Mononuclear cell (primary cell): ENCODE data around the gene LTC4S. TPM values are rescaled to one million over a fixed set of nuclear protein-coding genes. Genes with fewer than 3 reads are reported as not detected.
A peak's percentile ranks its signal among the peaks of the same experiment; 100 is the strongest.
"Not testable (repeated sequence)": the region's sequence is repeated elsewhere in the genome, so short reads cannot be mapped to it uniquely, and the experiment has no call there.

Experiments used
- H3K27me3 ChIP-seq: 2 replicates; pipeline ENCODE4 v1.6.0; 2011; ENCODE audit warnings: low read length, control low read depth; ENCODE audit not compliant: insufficient read depth
- H3K4me1 ChIP-seq: 2 replicates; pipeline ENCODE4 v1.5.1; 2011; ENCODE audit warnings: mild to moderate bottlenecking, low read length, control low read depth; ENCODE audit not compliant: insufficient read depth
- H3K4me3 ChIP-seq: 2 replicates; pipeline ENCODE4 v1.5.1; 2011; ENCODE audit warnings: mild to moderate bottlenecking, low read length, moderate library complexity
- H3K9me3 ChIP-seq: 2 replicates; pipeline ENCODE4 v1.5.1; 2011; ENCODE audit warnings: low read depth, mild to moderate bottlenecking, control low read depth, low read length
- total RNA-seq: library from RNA; depleted of rRNA; stranded (reverse); fragments of >200 nt; gene quantifications from one replicate; pipeline ENCODE4 v1.2.3, GENCODE V29; 2012

Gene LTC4S
- total RNA-seq, 1 donor: 2.5 TPM

DNA sequence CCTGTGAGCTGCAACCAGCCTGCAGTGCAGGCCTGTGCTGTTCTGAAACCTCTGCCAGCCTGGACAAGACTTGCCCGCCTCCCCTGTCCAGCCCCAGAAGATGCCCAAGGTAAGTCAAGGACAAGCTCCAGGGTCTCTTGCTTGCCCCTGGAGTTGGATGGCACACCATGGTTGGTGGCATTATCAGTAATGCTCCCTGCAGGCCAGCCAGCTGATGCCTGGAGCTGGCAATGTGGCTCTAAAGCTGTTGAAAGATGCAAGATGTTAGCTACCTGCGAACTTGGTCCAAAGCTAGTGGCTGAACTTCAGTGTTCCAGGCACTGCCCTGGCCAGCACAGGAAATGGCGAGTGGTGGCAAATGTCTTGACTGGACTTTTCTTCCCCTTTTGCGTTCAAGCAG lies 14.0 kb upstream of the LTC4S start:
- H3K4me3 ChIP-seq: no peak overlapping the region
- H3K27me3 ChIP-seq: no peaks in the 10 kb centered on the region
- peaks cover 58% of the 10 kb centered on the region for H3K4me1 ChIP-seq
- H3K9me3 ChIP-seq: no peaks in the 10 kb centered on the region

DNA sequence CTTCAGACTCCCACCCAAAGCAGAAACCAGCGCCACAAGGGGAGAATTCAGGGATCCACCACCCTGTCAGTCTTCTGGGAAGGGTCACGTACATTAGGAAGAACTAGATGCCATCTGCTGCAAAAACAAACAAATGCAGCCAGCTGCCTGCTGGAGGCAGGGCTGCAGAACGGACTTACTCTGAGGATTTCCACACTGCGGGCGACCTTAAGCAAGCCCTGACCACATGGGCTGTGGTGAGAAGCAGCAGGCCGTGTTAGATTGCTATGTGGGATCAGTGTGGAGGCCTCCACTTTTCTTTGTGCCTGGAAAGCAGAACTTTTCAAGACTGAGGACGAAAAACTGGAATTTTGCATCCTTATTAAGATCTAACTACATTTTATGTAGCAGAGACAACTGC lies 13.4 kb upstream of the LTC4S start:
- H3K4me1 ChIP-seq: peaks cover 56% of the 10 kb centered on the region
- no peaks in the 10 kb centered on the region for H3K9me3 ChIP-seq
- no peaks in the 10 kb centered on the region for H3K27me3 ChIP-seq
- H3K4me3 ChIP-seq: no peak overlapping the region

DNA sequence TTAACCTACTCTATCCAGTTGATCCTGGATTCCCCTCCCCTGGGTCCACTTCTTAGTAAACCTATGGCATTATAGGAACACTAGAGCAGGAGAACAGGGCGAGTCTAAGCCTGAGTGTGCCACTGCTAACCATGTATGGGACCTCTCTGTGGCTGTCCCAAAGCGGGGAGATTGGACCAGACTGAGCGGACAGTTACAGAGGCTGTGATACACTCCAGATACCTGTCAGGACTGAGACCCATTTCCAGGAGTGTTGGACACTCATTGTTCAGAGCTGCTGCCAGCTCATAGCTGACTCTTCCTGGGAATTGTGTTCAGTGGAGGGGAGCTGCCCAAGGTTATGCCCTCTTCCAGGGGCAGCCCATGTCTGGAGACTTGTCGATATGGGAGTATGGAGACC lies 11.9 kb upstream of the LTC4S start:
- Histone ChIP-seq H3K9me3 (no peaks in the 10 kb centered on the region), H3K4me3 (no peak overlapping the region), H3K4me1 (peaks cover 44% of the 10 kb centered on the region), H3K27me3 (no peaks in the 10 kb centered on the region)

DNA sequence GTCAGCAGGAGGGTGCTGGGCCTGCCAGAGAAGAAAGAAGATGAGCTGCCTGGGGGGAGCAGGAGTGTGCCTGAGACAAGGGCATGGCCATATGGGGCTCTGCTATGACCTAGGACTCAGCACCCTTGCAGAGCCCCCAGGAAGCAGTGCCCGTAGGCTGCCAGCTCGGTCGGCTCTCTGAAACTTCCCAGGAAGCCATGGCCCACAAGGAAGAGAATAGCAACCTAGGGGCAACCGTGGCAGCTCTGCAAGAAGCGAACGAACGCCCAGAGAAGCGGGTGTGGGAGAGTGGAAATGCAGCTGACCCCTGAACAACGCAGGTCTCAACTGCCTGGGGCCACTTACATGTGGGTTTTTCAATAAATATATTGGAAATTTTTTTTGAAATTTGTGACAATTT lies 10.7 kb upstream of the LTC4S start:
- Histone ChIP-seq H3K4me1 (peaks cover 34% of the 10 kb centered on the region), H3K4me3 (no peak overlapping the region), H3K9me3 (no peaks in the 10 kb centered on the region), H3K27me3 (no peaks in the 10 kb centered on the region)

DNA sequence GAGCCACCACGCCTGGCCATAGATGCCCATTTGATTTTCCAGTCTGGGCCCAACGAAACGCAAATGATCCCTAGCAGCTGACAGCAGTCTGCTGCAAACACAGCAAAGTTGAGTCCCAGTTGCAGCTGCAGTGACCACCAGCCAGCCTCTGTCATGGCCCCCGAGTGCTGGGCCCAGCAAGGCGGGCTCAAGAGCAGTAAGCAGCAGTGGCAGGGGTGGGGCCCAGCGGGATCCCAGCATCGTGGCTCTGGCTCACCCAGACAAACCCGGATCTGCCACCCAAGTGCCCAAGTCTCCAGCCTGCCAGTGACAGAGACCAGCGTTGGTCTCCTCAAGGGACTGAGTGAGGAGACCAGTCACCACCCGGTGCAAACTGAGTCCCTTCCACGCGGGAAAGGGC lies 6.9 kb upstream of the LTC4S start:
- H3K9me3 ChIP-seq: no peaks in the 10 kb centered on the region

DNA sequence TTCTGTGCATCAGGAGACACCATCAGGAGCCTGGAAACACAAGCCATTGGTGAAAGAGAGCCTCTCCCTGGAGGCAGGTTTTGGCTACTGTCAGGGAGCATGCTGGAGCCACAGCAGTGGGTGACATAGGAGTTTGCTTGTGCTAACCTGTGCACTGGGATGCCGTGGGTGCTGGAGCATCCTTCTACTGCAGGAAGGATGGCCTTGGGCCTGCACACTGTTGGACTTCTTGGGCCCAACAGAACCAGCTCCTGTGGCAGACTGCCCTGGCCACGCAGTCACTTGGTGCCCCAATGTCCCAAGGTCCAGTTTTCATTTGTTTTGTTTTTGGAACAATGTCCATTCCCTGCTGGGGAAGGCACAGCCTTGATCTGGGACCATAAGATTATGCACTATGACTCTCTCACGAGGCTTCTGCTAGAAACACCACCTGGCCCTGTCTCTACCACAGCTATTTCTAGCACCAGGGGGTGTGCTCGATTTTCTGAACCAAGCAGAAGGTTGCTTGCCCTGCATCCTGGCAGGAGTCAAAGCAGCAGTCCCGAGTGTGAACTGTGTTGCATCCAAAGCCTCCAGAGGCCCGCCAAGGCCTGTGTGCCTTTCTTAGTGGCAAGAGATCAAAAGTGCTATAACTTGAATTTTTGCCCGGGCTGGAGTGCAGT lies 5.5 kb upstream of the LTC4S start:
- Histone ChIP-seq H3K27me3 (no peaks in the 10 kb centered on the region), H3K4me3 (no peak overlapping the region), H3K9me3 (no peaks in the 10 kb centered on the region), H3K4me1 (peaks cover 16% of the 10 kb centered on the region)

More for the DNA sequence above, 6.9 kb upstream of the LTC4S start:
- Histone ChIP-seq H3K27me3 (no peaks in the 10 kb centered on the region), H3K4me1 (peaks cover 3% of the 10 kb centered on the region), H3K4me3 (no peak overlapping the region)

DNA sequence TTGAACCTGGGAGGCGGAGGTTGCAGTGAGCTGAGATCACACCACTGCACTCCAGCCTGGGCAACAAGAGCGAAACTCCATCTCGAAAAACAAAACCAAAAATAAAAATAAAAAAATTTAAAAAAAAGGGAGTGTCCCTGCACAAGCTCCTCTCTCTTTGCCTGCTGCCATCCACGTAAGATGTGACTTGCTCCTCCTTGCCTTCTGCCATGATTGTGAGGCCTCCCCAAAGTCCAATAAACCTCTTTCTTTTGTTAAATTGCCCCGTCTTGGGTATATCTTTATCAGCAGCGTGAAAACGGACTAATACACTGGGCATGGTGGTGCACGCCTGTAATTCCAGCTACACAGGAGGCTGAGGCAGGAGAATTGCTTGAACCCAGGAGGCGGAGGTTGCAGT lies 4.5 kb upstream of the LTC4S start:
- H3K4me1 ChIP-seq: peaks cover 26% of the 10 kb centered on the region
- not testable (repeated sequence) for H3K4me3 ChIP-seq, H3K27me3 ChIP-seq, H3K9me3 ChIP-seq

DNA sequence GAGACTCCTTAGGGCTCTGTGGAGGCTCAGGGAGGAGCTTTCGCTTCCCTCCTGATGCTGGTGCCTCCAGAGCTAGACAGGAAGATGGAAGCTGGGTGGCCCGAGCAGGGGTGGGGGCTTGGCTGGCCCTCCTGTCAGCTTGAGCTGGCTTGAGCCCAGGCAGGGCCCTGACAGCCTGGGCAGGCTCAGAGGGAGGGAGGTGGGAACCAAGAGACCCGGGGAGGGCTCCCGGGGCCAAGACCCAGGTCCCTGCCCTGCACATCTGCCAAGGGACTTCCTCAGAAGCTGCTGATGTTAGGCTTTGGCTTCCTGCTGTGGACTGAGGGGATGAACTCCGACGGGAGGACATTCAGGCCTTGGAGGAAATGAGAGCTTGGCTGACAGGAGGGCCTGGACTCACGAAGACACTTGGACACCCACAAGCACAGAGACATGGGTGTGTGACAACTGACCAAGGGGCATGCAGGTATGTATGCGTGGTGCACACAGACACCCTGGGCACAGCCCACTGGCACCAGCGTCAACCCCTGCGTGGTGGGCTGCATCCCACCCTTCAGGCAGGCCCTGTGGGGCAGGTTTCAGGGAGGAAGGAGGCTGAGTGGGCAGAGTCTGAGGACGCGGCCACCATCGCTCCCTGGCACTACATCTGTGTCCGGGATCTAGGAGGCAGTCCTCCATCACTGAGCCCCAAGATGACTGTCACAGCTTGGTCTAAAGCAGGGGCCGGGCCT lies 1.7 kb upstream of the LTC4S start:
- Histone ChIP-seq H3K9me3 (no peaks in the 10 kb centered on the region), H3K4me1 (peaks cover 47% of the 10 kb centered on the region), H3K4me3 (no peak overlapping the region), H3K27me3 (no peaks in the 10 kb centered on the region)

DNA sequence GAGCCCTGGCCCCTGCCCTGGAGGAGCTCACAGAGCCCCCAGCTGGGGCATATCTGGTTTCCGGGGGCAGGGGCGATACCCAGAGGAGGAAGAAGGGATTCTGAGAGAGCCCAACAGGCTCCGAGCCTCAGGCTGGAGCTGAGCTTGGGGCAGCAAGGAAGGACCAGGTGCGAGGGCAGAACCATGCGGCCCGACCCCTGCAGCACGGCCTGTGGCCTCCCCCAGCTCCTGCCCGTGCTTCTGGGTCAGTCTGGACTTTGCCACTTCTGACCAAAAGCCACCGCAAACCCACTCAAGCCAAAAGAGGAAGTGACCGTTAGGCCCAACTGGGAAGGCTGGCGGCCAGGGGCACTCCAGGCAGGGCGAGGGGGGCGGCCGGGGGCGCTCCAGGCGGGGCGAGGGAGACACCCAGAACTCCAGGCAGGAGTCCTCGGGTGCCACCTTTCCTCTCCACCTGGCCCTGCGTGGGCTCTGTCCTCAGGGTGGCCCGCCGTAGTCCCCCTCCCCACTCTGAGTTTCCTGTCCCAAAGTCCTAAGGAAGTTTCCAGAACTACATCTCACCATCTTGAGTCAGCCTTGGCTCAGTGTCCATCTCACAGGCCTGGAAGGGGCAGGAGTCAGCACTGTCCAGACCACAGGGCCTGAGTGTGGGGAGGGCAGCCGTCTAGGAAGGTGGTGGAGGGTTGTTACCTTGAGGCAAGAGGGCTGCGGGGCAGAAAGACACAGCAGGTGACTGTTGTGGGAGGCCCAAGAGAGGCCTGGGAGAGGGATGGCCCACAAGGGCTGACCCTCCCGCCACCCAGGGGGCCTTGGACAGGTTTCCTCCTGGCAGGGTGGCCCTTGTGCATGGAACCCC lies 946 bp upstream of the LTC4S start:
- H3K4me3 ChIP-seq: no peak overlapping the region
- no peaks in the 10 kb centered on the region for H3K27me3 ChIP-seq
- H3K4me1 ChIP-seq: peaks cover 48% of the 10 kb centered on the region
- H3K9me3 ChIP-seq: no peaks in the 10 kb centered on the region

DNA sequence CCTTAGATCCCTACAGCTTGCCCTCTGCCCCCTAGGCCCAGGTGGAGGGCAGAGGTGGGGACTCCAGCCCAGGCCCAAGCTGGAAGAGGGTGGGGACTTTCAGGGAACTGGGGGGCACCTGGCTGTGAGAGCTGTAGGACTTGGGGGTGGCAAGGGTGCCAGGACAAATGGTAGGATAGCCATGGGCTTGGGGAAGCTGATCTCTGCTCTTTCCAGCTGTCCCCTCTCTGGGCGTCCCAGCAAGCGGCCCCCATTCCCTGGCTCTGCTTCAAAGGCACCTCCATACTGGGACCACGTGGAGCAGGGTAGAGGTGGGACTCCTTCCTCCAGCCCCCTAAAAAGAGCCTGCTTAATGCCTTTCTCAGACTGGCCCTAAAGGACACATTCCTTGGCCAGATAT lies 385 bp downstream of the LTC4S start:
- Histone ChIP-seq H3K9me3 (no peaks in the 10 kb centered on the region), H3K4me1 (peaks cover 48% of the 10 kb centered on the region), H3K27me3 (no peaks in the 10 kb centered on the region), H3K4me3 (no peak overlapping the region)

DNA sequence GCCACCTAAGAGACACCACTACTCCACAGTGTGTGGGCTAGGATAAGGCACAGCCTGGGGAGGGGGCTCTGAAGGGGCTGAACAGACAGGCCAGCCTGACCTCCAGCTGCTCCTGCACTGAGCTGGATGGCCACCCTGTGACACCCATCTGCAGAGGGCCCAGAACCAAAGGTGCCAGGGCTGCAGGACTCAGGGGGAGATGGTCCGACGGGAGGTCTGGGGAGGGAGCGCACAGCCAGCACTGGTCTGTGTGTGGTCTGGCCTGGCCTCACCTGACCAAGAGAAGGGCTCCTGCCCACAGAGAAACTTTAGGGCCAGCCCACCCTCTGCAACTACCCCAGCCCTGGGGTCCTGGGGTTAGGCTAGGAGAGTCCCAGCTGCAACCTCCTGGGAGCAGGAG lies 789 bp downstream of the LTC4S start:
- no peaks in the 10 kb centered on the region for H3K27me3 ChIP-seq
- no peaks in the 10 kb centered on the region for H3K9me3 ChIP-seq
- H3K4me3 ChIP-seq: no peak overlapping the region
- peaks cover 48% of the 10 kb centered on the region for H3K4me1 ChIP-seq

DNA sequence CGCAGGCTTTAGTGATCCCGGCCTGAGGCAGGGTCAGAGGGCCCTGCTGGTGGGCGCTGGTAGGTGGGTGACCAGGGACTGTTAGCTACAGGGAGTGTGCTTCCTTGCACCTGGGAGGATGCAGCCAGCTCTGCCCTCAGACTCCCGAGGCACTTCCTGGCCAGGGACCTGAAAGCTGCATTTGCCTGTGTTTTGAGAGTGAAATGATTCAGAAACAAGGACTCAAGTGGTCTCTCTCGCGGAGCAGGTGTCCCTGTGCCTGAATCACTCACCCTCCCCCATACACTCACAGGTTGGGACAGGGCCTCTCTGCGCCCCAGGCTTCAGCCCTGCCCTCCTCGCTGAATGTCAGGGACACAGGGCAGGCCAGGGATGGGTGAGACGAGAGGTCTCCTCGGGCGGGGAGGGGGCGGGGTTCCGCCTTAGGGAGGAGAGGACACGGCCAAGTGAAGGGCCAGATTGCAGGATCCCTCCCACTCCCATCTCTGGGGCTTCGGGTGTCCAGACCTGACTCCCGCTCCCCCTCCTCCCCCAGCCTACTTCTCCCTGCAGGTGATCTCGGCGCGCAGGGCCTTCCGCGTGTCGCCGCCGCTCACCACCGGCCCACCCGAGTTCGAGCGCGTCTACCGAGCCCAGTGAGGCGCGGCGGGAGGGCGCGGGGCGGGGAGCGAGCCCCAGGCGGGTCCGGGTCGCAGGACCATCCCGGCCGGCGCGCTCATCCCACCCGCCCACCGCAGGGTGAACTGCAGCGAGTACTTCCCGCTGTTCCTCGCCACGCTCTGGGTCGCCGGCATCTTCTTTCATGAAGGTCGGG lies 1.5 kb downstream of the LTC4S start:
- Histone ChIP-seq H3K9me3 (no peaks in the 10 kb centered on the region), H3K27me3 (no peaks in the 10 kb centered on the region), H3K4me1 (peaks cover 48% of the 10 kb centered on the region), H3K4me3 (peak overlapping the region; percentile 38)

DNA sequence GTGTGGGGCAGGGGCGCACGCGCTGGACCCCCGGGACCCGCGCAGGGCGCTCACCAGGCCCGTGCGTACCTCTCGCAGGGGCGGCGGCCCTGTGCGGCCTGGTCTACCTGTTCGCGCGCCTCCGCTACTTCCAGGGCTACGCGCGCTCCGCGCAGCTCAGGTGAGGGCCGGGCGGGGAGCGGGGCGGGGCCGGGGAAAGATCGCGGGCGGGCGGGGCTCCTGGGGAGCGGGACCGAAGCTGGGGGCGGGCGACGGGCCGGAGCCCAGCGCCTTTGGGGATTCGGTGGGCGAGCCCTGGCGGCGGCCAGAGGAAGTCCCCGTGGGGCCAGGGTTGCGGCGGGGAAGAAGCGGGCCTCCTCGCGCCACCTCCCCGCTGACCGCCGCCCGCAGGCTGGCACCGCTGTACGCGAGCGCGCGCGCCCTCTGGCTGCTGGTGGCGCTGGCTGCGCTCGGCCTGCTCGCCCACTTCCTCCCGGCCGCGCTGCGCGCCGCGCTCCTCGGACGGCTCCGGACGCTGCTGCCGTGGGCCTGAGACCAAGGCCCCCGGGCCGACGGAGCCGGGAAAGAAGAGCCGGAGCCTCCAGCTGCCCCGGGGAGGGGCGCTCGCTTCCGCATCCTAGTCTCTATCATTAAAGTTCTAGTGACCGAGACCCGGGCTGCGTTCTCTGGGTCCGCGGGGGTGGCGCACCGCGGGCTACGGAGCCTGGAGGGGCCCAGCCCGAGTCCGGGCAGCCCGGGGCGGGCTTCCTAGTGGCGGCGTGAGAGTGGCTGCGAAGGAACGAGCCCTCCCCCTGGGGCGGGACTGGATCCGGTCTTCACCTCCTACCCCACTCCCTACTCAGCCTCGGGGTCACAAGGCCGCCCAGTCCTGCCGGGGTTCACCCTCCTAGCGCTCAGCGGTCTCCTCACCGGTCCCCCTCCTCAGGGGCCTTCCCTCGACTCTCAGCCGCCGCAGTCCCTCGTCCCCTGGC lies 2.4 kb downstream of the LTC4S start:
- H3K9me3 ChIP-seq: no peaks in the 10 kb centered on the region
- no peaks in the 10 kb centered on the region for H3K27me3 ChIP-seq
- H3K4me3 ChIP-seq: peak overlapping the region; percentile 38
- H3K4me1 ChIP-seq: peaks cover 48% of the 10 kb centered on the region
